OCI-LY1 (cell line): ENCODE data around the gene LDLRAD4.

Source experiments
- CTCF ChIP-seq: fragments of 200-600 bp; sonication (generic), shearing (Covaris generic); IDR thresholded peaks from 2 replicates; pipeline ENCODE4 v1.5.1; 2017; ENCODE audit warnings: mild to moderate bottlenecking, antibody characterized with exemption, low read length, moderate library complexity, mixed read lengths
- EZH2 ChIP-seq: fragments of 200-600 bp; sonication (generic), shearing (Covaris generic); IDR thresholded peaks from 2 replicates; pipeline ENCODE4 v1.8.0; 2017; ENCODE audit warnings: borderline replicate concordance, mixed run types, mild to moderate bottlenecking, antibody characterized with exemption, low read length, moderate library complexity, mixed read lengths

- TF ChIP-seq EZH2 (no peak), CTCF (no peak)
These were observed 182.2 kb downstream of the LDLRAD4 start for GRCh38 chr18:13400636-13401315.
